NCI-H2196 (cell line): ENCODE measurements around the gene ZNF331.
A peak's percentile ranks its signal among the peaks of the same experiment; 100 is the strongest.

Experiments used
- DNase-seq: peaks from one replicate; lab custom pipeline; 2025; ENCODE audit not compliant: unreplicated experiment; lab: John Stamatoyannopoulos, UW

Gene ZNF331

DNA sequence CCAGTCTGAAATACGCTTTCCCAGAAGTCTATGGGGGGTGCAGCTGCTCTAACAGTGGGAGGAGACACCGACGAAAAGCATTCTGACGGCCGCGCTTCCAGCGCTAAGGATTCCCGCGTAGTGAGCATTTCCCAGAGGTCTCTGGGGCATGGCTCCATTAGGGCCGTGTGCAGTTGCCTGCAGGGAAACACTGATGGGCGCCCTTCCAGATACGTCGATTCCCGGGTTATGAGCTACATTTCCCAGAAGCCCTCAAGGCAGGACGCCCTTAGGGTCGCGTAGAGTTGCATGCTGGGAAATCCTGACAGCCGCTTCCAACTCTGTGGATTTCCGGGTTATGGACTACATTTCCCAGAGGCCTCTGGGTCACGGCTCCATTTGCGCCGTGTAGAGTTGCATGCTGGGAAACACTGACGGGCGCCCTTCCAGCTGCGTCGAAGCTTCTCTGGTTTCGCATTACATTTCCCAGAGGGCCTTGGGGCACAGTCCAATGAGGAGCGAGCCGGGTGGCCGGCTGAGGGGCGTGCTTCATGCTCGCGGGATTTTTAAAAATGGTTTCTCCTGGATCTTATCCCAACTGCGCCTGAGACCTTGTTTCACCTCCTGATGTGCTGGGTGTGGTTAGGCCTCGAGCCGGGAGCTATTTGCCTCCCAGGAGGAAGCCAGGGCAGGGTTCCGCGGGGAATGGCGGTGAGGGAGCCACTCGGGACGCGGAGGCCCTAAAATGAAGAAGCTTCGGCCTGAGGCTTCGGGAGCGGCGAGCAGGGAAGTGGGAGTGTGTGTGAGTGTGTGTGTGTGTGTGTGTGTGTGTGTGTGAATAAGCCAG is 17.2 kb upstream of the ZNF331 start:
- peak; percentile 95 for DNase-seq

DNA sequence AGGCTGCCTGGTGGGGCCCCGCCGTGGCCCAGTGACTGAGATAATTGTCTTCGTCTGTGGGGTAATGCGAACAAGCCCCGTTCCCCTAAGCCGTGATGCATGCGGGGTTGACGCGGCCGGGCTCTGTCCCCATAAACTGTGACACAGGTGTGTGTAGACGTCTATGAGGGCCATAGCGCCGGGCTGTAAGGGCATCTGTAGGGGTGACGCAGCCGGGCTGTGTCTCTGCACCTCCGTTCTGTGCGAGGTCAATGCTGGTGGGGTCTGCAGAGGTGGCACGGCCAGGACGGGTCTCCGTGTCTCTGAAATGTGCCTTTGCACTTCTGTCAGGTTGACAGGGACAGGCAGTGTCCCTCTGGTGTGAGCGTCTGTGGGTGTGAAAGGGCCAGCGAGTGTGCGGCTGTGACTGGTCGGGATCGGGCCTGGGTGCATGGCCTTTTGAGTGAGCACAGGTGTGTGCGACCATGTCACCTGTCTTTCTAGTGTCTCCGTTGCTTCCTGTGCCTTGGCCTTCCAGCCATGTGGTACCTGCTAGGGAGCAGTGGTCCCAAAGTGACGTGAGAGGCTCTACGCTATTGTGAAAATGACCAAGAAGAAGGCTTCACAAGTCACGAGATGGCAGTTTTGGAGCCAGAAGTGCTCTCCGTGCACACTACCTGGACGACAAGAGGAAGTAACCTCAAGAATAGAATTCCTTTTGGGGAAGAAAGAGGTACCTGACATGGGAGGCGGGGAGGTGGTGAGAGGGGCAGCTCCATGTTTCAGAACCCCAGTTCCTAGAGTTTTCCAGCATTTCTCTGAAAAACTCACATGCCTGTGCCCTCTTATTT is 16.4 kb upstream of the ZNF331 start:
- DNase-seq = no peak

DNA sequence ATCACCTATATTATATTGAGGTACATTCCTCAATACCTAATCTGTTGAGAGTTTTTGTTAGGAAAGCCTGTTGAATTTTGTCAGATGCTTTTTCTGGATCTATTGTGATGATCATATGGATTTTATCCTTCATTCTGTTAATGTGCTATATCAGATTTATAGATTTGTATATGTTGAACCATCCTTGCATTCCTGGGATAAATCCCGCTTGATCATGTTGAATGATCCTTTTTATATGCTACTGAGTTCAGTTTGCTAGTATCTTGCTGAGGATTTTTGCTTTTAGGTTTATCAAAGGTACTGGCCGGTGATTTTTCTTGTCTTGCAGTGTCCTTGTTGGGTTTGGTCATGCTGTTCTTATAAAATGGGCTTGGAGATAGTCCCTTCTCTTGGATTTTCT is 12.0 kb upstream of the ZNF331 start:
- DNase-seq = no peak

DNA sequence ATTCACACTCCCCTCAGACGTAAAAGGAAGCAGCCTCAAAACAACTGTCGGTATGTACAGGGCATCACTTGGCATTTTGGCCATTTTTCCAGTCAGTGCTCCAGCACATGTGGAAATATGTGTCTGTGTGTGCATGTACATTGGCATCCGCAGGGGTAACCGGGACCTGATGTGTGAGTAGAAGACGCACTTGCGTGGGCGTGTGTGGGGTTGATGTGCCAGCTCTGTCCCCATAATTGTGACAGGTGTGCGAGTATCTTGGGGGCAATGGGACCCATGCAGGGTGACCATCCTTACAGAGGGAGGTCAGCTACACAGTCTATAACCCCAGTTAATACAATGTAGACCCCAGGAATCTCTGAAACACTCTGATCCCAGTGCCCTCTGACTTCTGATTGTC is 7.3 kb upstream of the ZNF331 start:
- no peak for DNase-seq

DNA sequence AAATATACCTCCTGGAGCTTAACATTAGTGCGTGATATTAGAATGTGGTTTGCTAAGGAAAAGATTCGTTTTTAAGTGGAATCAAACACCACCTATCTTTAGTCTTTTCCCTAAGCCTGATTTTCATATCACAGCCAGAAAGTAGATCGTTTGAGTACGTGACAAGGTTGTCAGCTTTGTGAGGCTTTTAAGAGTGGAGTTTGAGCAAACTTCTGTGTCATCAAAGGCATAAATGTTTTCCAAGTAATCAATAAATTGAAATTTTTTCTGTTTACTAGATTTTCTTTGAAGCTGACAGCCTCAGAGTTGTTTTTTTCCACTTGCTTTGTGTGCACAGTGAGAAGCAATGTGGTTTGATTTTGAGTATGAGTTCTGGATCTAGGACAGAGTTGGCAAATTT is 6.5 kb upstream of the ZNF331 start:
- DNase-seq = no peak

DNA sequence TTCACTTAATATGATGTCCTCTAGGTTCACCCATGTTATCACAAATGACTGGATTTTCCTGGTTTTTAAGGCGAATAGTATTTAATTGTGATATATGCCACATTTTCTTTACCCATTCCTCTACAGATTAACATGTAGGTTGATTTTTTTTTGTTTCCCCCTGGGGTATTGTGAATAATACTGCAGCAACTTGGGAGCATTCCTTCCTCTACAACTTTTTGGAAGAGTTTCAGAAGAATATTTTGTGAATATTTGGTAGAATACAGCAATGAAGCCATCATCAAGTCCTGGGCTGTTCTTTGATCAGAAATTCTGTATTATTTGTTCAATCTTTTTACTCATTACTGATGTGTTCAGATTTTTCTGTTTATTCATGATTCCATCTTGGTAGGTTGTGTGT is 5.6 kb upstream of the ZNF331 start:
- no peak for DNase-seq

DNA sequence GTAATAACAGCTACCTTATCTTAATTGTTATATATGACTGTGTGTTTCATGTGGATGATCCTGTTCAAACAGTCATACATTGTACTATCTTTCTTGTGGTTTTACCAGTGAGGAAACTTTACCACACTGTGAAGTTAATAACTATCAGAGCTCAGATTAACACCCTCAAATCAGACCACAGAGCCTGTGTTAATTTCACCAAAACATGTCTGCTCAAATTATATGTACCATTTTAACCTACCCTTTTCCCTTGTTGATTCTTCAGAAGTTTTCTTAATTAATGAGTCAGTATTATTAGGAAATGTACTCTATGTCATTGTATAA is 1.8 kb upstream of the ZNF331 start:
- DNase-seq = no peak

DNA sequence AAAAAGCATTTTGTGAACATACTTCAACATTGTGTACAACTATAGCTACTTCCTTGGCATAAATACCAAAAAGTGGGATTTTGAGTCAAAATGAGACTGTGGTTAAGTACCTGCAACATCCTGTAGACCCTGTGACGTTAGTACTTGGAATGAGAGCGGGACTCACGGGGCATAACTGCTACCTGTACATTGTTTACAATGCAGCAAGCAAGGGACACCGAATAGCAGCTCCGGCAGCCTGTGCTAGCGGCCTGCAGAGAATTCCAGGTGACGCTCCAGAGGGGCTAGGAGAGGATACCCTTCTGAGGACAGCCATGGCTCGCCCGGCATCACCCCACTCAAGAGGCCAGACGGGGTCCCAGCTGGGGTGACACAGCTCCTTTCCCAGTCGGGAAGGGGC is 824 bp upstream of the ZNF331 start:
- no peak for DNase-seq

DNA sequence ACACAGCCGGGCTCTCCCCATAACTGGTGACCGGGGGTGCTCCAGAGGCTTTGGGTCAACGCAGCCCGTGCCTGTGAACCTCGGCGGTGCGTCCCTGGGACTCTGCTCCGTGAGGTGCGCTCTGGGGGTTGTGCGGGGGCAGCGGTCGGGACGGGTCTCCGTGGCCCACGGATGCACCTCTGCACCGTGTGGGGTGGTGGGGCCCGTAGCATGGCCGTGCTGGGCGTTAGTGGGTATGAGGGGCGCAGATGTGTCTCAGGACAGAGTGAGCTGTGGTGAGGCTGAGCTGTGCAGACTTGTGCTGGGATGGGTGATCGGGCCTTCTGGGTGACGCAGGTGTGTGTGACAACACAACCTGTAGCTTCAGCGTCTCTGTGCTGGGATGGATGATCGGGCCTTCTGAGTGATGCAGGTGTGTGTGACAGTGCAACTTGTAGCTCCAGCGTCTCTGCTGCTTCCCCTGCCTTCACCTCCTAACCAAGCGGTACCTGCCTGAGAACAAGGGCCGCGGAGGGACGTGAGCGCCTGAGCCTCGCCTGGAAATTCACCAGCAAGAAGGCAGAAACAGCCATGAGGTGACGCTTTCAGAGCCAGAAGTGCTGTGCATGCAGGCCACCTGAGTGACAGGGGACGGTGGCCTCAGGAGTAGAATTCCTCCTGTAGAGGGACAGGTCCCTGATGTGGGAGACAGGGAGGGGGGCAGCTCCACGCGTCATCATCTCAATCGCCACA is 599 bp downstream of the ZNF331 start:
- no peak for DNase-seq

DNA sequence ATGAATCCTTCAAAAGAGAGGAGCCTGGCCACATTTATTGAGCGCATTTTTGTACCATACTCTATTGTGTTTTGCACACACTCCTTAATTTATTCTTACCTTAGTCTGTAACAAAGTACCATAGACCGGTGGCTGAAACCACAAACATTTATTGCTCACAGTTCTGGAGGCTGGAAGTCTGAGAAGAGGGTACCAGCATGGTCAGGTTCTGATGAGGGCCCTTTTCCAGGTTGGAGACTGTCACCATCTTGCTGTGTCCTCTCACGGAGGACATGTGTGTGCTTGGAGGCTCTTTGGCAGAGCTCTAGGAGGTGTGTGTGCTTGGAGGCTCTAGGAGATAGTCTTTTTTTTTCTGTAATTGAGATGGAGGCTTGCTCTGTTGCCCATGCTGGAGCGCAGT is 2.1 kb downstream of the ZNF331 start:
- DNase-seq = no peak

DNA sequence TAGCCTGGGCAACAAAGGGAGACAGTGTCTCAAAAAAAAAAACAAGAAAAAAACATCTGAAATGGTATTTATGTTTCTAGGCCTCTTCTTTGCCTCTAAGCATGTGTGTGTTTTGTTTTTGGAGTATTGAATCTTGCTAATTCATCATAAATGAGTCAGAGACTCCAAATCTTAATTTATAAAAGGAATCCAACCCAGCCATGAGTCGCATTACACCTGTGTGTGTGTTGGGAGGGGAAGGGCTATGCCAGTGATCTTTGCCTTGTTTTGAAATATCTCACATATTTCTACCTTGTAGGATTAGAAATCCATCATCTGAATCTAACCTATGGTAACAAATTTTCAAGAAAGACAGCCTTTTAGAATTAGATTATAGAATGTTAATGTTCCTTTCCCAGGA is 4.0 kb downstream of the ZNF331 start:
- no peak for DNase-seq

DNA sequence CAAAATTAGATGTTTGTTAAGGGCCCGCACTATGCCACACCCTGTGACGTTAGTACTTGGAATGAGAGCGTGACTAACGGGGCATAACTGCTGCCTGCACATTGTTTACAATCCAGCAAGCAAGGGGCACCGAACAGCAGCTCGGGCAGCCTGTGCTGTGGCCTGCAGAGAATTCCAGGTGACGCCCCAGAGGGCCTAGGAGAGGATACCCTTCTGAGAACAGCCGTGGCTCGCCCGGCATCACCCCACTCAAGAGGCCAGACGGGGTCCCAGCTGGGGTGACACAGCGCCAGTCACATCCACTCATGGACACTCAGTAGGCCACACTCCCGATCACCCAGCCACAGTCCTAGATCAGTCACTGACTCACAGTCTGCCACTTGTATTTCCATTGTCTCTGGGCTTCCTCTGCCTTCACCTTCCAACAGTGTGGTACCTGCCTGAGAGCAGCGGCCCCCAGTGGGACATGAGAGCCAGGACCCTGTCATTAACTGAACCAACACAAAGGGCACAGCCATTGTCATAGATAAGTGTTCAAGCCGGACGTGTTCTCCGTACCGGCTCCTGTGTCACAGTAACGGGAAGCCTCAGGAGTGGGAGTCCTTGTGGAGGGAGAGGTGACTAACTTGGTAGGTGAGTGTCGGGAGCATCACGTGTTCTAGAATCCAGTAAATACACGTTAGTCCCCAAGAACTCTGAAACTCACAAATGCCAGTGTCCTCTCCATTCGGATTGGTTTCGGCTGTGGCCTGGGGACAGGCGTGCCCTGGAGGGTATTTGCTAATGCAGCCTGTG is 7.5 kb downstream of the ZNF331 start:
- no peak for DNase-seq

DNA sequence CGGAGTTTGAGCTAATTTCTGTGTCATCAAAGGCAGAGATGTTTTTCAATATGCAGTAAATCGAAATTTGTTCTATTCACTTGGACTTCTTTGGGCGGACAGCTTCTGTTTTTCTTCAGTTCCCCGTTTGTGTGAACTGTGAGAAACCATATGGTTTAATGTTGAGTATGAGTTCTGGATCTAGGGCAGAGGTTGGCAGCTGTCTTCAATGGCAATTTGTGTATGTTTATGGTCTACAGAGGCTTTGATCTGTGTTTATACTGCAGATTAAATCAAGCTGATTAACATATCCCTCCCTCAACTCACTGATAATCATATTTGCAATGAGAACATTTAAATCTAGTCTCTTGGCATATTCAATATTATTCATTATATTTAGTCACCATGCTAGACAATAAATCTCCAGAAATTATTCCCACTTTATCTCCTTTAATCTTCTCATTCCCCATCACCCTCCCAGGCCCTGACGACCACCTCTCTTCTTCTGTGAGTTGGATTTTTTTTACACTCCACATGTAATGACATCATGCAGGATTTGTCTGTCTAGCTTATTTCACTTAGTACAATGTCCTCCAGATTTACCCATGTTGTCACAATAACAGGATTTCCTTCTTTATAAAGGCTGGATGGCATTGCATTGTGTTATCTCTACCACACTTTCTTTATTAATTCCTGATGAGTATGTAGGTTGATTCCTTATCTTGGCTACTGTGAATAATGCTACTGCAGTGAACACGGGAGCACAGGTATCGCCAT is 9.0 kb downstream of the ZNF331 start:
- DNase-seq = no peak

DNA sequence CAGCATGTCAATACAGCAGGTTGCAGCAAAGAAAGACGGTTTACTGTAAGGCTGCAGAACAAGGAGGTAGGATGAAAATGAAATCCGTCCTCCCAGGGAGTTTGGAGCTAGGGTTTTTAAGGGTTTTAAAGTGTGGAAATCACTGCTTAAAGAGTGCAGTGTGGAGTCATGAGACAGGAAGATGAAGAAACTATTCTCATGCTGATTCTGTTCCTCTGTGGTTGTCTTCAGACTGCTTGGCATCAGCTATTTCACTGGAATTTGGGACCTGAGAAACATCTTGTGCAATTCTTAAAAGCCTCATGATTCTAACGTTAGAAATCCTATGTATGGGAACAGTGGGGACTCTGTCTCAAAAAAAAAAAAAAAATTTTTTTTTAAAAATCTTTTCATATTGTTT is 11.4 kb downstream of the ZNF331 start:
- no peak for DNase-seq

DNA sequence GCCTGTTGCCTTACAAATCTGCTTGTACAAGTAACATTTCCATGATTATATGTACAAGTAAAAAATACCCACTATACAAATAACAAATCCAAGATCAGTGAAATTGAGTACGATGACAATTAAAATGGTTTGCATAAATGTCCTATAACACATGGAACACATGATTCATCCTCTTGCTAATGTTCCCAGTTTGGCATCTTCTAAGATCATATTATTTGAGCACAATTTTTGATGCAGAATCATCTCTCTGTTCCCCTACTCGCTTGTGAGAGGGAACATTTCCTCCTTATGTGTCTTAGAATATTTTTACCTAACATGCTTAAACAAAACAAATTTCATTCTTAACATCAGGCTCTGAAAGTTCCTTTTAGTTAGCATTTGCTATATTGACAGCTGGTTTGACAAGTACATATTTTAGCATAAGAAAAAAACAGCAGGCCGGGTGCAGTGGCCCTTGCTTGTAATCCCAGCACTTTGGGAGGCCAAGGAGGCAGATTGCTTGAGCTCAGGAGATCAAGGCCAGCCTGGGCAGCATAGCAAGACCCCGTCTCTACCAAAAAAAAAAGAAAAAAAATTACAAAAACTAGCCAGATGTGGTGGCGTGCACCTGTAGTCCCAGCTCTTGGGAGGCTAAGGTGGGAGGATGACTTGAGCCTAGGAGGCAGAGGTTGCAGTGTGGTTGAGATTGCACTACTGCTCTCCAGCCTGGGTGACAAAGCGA is 14.2 kb downstream of the ZNF331 start:
- no peak for DNase-seq

DNA sequence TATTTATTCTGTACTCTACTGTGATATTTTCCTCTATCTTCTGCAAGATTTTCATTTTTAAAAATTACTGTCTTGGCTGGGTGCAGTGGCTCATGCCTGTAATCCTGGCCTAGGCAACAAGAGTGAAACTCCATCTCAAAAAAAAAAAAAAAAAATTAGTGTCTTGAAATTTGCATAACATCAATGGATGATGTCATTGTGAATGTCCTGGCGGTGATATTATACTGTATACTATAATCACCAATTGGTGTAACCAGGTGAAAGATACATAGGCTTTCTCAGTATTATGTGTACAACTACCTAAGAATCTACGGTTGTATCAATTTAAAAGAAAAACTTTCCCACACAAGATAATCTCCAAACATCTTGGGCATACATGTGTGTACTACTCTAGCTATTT is 15.2 kb downstream of the ZNF331 start:
- DNase-seq = no peak

DNA sequence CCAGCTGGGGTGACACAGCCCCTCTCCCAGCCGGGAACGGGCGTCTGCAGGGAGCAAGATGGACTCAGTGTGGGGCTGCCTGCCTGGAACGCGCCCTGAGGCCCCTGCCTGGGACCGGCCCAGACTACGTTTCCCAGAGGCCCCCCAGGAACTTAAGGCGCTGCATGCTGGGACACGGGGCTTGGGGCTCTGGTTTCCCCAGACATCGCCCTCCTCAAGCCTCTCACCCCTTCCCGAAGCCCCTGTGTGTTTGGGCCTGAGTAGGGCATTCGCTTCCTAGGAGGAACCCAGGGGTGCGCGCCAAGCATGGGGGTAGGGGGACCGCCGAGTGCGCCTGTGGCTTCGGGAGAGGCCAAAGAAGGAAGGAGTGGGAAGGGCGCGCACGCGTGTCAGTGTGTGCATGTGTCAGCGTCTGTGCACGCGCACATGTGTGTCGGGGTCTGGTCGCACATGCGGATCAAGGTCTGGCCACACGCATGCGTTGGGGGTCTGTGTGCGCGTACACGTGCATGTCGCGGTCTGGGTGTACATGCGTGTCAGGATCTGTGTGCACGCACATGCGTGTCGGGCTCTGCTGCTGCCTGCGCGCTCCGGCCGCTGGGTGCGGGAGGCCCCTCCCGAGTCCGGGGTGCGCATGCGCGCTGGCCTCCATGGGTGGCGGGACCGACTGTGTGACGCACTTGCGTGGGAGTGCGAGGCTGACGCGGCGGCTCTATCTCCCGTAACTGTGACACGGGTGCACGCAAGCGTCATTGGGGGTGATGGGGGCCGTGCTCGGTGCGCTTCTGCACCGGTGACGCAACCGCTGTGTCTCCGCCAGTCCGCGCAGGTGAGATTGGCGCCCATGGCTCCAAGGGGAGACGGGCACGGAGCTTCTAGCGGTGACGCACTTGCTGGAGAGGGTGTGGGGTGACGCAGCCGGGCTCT is 16.2 kb downstream of the ZNF331 start:
- DNase-seq = peak; percentile 79

DNA sequence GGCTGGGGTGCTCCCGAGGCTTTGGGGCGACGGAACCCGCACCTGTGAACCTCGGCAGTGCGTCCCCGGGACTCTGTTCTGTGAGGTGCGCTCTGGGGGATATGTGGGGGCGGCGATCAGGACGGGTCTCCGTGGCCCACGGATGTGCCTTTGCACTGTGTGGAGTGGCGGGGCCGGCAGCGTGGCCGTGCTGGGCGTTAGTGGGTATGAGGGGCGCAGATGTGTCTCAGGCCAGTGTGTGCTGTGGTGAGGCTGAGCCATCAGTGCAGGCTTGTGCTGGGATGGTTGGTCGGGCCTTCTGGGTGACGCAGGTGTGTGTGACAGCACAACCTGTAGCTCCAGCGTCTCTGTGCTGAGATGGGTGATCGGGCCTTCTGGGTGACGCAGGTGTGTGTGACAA is 16.9 kb downstream of the ZNF331 start:
- no peak for DNase-seq

DNA sequence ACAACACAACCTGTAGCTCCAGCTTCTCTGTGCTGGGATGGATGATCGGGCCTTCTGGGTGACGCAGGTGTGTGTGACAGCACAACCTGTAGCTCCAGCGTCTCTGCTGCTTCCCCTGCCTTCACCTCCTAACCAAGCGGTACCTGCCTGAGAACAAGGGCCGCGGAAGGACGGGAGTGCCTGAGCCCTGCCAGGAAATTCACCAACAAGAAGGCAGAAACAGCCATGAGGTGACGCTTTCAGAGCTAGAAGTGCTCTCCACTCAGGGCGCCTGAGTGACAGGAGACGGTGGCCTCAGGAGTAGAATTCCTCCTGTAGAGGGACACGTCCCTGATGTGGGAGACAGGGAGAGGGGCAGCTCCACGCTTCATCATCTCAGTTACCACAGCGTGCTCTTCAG is 17.4 kb downstream of the ZNF331 start:
- no peak for DNase-seq
